HG03196 (cell line): ENCODE measurements around the gene EGFL8.
A peak's percentile ranks its signal among the peaks of the same experiment; 100 is the strongest.
"Not testable (repeated sequence)": the region's sequence is repeated elsewhere in the genome, so short reads cannot be mapped to it uniquely, and the experiment has no call there.

Experiments used
- ATAC-seq: cut with Tn5 transposase; IDR thresholded peaks from one replicate; pipeline ENCODE4 v1.9.1; 2021; ENCODE audit not compliant: unreplicated experiment

Gene EGFL8

DNA sequence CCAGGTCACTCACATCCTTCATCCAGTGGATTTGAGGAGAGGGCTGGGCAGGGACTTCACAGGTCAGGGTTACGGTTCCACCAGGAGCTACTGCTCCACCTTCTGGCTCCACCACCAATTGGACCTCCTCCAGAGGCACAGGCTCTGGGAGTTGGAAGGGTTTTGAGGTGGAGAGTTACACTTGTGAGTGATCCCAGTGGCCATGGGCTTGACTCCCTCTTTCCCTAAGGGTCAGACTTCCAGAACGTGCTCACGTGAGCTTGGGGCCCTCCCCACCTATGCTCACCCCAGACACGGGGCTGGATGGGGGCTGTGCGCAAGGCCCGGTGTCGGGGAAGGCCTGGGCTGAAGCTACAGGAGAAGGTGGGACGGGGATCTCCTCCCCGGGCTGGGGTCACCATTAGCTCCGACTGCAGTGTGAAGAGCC, 18.2 kb downstream of the EGFL8 start:
- ATAC-seq: no peak

DNA sequence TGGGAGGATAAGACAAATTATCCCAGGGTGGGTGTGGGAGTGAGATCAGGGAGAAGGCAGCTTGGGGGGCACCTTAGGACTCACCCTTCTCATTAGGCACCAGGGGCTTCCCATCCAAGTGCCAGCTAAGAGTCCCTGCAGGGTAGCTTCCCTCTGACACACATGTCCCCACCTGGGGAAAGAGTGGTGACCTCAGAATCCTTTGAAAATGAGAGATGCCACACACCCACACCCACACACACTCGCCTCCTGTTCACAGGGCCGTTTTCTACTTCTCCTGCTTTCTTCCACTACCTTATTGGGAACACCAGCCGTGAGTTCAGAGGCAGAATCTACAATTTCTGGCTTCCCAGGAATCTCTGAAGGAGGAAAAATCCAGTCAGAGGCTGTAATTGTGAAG, 18.6 kb downstream of the EGFL8 start:
- ATAC-seq: no peak

DNA sequence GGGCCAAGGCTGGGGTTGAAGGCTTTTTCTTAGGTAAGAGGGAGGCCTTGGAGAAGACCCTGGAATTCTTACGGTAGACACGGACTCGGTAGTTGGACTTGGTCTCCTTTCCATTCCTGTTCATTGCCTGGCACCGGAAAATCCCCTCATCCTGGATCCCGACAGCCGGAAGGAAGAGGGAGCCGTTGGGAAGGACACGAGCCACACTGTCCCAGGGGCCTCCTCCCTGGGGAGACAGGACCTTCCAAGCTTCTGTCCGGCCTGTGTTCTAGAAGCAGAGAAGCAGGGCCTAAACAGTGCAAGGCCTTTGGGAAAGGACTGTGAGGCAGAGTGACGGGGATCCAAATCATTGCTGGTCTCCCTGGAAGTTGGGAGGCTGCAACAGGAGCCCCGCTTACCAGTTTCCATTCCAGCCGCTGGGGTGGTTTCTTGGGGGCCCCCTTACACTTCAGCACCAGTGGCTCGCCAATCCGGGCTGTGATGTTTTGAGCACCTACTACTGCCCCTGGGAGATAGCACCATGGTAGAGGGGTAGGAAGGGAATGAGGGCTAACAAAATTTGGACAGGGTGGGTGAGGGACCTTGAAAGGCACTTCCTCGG, 19.2 kb downstream of the EGFL8 start:
- no peak for ATAC-seq

DNA sequence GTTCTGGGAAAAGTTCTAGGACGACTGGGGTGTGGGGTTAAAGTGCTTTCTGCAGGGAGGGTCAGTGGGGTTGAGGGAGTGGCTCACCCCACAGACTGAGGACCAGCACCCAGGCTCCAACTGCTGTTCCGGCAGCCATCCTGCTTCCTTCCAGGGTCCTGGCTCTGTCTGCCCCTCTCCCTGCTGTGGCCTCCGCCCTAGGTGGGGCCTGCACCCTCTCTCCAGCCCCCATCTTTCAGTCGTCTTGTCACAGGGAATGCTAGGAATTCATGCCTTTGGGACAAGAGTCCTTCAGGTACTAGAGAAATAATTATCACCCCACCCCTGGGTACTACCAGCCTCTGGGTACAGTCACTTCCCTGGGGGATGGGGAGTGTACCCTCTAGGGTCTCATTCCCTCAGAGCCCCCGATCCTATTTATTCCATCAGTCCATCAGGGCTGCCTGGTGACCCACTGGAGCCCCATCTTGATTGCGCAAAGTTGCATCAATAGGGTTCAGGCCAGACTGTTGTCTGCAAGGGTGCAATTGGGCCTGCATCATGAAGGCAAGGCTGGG, 19.8 kb downstream of the EGFL8 start, which contains the start of gene AGER:
Gene AGER (minus strand): TSS at position 170 of the 557 bp plus-strand sequence. CDS start 31 bp downstream, at position 139.
- ATAC-seq: no peak

DNA sequence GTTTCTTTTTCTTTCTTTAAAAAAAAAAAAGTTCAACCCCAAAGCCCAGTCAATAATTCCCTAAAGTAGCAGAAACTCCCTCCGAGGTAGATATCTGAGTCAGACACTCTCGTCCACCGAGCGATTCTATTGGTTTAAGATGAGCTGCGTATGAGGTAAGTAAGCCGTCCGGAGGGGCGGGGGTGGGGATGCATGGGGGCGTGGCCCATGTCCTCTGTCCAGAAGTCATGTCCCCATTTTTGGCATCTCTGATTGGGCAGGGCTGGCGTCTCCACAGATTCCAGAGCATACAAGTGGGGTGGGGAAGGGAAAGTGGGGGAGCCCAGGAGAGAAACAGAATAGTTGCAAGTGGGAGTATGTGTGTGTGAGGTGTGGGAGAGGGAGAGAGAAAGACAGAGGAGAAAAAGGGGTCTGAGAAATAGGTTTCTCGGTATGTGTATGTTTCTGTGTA, 21.3 kb downstream of the EGFL8 start:
- not testable (repeated sequence) for ATAC-seq

DNA sequence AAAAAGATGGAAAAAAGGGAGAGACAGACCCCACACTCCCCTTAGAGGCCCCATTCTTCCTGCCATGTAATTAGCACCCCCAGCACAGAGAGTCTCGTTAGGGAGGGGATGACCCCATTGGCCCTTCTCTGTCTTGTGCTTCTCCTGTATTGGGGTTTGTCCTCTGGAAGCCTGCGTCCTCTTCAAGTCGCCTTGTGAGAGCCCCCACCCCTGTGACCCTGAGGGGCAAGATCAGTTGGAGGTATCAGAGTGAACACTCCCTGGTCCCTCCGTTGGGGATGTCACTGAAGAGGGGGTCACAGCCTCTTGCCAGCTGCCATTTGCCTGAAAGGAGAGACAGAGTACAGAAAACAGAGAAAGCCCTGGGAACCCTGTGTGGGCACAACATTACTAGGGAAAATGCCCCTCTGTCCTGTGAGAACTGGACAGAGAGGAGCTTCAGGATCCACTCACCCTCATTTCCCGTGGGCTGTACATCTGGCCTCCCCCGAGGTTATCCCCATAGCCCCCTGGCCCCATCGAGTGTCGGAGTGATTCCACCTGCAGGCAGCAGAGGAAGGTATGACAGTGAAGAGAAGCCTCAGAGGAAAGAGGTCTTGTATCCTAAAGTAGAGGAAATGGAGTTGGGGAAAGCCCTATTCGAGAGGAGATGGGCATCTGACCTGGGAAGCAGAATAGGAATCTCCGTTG, 21.9 kb downstream of the EGFL8 start:
- not testable (repeated sequence) for ATAC-seq

DNA sequence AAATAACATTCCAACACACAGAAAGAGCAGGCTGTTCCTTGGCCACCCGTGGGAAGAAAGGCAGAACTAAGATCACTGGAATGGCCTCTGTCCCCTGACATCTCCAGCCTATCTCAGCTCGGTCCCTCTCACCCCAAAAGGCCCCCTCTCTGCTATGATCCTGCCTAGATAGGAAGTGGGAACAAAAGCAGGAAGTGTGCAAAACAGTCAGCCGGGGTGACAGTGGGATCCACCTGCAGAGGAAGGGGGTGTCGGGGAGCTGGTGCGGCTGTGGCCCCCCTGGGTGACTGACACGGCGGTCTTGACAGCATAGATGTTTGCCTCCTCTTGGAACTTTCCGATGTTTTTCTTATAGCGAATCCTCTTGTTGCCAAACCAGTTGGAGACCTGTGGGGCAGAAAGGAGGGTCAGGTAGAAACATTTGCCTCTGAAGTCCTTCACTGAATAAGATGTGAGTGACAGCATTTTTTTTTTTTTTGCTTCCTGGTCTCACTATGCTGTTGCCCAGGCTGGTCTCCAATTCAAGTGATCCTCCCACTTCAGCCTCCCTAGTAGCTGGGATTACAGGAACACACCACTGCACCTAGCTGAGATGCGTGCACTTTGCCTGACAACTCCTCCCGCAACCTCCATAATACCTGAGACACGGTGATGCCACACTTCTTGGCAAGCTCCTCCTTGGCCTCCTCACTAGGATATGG, 22.8 kb downstream of the EGFL8 start:
- no peak for ATAC-seq

DNA sequence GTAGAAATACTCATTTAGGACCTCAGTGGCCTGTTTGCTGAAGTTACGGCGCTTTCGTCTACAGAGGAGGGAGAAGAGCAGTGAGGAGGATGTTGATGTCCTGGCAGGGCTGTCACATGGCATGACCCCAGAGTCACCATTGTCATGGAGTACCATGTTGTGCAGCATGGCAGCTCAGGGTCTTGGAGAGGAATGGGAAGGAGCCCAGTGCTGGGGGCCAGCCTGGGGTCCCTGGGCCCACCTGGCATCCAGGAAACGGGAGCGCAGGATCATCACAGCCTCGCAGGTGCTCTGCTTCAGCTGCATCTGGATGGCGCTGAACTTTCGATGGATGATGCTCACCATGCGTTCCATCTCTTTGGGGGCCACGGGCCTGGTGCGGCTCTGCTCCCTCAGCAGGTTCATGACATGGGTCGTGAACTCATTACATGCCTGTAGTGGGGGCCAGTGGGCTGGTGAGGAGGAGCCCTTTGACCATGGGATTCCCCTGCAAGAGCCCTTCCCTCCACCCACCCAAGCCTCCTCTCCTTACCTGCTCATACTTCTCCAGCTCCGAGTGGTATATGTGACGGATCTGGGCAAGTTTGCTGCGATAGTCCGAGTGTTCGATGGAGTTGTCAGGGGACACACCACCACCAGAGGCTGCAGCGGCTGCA, 23.5 kb downstream of the EGFL8 start:
- not testable (repeated sequence) for ATAC-seq

DNA sequence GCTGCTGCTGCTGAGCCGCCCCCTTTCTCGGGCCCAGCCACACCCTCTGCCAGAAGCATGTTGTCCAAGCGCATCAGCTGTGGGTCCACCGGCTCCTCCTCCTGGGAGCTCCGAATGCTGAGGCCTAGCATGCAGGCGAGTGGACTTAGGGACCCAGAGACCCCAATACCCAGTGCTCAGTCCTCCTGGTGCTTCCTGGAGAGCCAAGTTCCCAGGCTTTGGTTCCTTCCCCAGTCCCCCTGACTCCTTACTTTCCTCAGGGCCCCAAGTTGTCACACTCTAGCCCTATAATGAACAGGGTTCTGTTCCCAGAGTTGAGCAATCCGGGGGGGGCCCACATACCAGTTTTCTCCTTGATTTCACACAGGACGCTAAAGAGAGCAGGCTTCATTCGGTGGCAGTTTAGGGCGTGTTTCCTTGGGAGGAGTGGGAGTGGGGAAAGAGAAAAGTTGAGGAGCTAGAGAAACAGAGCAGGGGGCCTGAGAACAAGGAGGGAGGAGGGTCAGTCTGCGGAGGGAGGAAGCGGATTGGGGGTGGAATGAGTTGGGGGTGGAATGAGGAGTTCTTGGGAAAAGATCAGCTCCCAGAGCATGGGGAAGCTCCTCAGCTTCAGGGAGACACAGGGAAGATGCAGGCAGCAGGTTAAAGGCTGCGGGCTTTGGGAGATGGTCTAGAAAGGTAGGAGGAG, 24.1 kb downstream of the EGFL8 start:
- ATAC-seq: no peak

DNA sequence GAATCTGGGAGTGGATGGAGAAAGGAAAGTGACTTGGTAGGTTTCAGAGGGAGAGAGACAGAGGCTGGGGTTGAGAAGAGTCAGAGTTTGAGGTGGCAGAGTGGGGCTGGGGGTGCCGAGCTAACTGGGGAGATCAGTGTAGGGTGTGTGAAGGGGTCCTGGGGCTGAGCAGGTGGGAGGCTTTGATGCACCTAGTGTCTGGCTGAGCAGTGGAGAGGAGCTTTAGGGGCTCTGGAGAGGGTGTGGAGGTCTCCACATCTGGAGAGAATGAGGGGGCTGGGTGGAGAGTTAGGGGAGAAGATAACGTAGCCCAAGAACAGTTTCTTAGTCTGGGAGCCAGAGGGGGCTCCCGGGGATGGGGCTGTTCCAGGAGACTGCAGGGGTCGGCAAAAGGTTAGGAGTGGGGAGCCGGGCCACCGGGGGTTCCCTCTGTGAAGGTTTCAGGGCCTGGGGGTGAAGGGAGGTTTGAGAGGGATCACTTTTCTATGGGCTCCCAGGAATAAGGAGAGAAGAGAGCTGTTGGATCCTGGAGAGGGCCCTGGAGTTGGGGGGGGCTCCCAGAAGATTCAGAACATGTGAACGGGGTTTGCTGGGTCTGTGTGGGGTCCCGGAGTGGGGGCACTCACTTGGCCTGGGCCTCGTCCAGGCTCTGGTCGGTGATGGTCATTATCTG, 24.8 kb downstream of the EGFL8 start:
- no peak for ATAC-seq

DNA sequence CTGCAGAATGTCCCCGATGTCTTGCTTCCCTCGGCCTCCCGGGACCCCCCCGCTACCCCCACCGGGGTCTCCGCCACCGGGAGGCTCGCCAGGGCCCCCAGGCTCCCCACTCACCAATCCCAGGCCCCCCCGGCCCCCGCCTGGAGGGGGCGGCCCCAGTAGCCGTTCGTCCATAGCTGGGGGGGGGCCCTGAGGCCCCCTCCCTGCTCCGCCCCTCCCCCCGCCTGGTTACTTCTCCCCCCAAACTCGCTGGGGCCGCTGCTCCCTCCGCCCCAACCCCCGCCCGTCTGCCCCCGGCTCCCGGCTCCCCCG, 25.3 kb downstream of the EGFL8 start:
- ATAC-seq: no peak

DNA sequence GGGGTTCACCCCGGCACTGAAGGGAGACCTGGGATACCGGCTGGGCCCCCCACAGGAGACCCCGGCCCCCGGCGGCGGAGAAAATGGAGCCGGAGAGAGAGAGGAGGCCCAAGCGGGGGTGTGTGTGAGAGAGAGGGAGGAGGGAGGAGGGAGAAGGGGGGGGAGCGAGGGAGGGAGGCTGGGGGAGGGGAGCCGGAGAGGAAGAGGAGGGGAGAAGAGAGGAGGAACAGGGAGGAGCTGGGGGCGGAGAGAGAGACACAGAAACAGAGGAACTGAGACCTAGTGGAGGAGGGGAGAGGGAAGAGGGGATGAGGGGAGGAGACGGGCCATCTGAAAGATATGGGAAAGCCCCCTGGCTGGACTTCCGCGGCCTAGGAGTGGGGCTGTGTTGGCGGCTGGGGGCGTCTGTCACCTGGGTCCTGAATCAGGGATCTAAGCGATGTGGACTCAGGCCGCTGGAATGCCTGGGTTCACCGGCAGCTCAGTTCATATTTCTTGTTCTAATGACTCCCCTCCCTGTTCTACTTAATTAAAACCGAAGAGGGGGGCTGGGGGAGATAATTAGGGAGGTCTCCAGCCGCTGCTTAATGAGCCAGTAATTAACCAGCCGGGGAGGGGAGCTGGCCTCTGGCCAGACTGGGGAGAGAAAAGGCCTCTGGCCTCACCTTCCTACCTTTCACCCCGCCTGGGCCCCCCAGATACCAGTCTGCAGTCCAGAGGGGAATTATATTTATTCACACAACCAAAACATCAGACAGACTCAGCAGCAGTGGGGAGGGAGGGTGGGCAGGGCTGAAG, 25.9 kb downstream of the EGFL8 start, which contains the start of gene PBX2:
Gene PBX2 (minus strand): TSS at position 149 of the 798 bp plus-strand sequence. CDS start 287 bp downstream, outside the sequence.
- peak; percentile 50 for ATAC-seq

DNA sequence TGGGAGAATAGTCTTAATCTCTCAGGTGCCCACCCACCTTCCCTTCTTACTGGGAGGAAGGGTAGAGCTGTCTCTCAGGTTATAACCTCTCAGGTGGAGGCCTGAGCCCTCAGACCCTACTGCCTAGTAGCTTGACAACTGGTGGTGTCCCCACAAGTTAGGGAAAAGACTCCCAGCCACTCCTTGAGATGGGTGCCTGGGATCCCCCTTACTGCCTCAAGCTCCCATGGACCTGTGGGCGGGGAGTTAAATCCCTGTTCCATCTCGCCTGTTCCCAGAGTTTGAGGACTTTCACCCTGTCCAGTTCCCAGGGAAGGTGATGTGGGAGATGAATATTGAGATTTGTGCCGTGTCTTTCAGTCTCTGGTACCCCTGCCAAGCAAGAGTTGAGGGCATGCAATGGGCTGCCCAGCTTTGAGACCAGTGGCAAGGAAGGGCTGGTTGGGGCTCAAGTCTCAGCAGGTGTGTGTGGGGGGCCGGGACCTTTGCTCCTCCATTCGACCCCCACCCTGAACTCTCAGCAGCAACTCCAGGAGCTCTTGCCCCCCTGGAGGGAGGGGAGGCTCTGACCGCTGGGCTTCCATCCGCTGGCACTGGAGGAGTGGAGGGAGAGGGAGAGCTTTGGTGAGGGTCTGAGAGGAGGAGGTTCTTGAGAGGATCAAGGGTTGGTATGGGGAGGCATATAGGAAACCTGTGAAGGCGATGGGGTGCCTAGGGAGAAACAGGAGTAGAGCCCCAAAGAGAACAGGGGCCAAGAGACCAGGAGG, 26.7 kb downstream of the EGFL8 start:
- no peak for ATAC-seq

DNA sequence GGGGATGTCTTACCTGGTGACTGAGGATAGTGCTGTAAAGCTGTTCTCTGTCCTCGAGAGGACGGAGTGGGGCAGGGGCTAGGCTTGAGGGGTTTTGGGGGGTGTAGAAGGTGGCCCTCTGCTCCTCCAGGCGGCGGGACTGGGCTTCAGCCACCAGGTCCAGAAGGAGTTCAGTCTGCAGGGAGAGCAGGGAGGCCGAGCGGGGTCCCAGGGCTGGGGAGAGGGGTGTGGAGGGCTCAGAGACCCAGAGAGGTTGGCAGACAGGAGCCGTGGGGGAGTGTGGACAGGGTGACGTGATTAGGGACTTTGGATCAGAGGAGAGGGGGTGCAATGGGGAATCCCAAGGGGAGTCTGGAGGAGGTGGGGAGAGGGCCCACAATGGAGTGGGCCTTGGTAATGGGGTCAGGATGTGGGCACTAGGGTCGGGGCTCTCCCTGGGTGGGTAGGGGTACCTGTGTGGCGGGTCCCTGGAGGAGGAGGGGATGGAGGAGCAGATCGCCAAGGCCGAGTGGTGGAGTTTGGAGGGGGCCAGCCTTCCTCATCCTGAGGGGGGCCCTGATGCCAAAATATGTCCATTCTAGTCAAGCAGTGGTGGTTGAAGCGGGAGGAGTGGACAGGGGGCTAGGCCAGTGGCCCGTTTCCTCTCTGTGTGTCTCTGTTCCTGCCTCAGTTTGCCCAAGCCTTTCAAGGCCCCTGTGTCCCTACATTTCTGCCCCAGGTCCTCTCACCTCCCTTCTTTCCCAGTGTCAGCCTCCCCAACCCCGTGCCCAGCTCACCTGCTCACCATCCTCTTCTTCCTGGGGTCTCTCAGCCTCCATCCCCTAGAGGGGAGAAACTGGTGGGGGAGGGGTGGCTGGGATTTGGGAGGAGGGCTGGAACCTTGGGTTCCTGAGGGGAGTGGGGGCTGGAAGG, 27.6 kb downstream of the EGFL8 start:
- no peak for ATAC-seq

DNA sequence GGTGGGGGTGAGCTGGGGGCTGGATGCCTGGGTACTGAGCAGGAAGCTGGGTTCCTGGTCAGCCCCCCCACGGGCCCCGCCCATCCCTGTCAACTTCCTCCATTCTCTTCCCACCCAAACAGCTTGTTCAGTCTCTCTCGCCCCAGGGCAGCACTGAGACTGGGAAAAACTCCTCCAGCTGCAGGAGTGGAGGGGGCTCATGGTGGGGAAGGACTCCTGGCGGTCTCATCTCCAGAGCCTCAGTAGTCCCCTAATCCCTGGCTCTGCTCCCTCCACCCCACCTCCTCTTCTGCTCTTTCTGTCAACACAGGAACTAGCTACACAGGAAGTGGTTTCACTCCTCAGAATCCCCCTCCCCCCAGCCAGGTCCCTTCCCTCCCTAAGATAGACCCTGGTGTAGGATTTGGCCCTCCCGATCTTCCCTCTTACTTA, 28.2 kb downstream of the EGFL8 start, which contains the start of gene GPSM3:
Gene GPSM3 (minus strand): TSS at position 36 of the 432 bp plus-strand sequence. CDS start 130 bp downstream, outside the sequence.
- ATAC-seq: no peak

DNA sequence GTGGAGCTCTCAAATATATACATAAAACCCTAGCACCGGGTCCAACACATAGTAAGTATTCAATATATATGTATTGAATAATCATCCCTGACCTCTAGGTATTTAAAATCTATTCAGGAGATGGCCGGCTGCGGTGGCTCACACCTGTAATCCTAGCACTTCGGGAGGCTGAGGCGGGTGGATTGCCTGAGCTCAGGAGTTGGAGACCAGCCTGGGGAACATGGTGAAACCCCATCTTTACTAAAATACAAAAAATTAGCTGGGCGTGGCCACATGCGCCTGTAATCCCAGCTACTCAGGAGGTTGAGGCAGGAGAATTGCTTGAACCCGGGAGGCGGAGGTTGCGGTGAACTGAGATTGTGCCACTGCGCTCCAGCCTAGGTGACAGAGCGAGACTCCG, 28.7 kb downstream of the EGFL8 start:
- not testable (repeated sequence) for ATAC-seq

DNA sequence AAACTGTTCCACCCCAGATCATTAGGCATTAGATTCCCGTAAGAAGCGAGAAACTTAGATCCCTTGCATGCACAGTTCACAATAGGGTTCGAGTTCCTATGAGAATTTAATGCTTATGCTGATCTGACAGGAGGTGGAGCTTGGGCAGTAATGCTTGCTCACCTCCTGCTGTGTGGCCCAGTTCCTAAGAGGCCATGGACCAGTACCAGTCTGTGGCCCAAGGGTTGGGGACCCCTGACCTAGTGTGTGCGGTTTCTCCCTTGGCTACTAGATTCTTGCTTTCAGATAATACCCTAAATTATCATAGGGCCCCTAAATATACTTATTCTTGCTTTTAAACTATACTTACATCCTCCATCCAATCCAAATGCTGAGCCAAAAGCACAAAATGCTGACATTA, 30.0 kb downstream of the EGFL8 start:
- no peak for ATAC-seq
